GM19238 (cell line): ENCODE results near the gene MYOM1.

Experiments
- DNase-seq: peaks from one replicate; pipeline ENCODE4 v3.0.0; 2011; ENCODE audit warnings: low spot score; ENCODE audit not compliant: insufficient read length

The MYOM1 gene

GRCh38 chr18:3250237-3251107 lies 30.7 kb upstream of the MYOM1 start:
- DNase-seq: no peak

GRCh38 chr18:3248658-3249359 lies 29.0 kb upstream of the MYOM1 start:
- no peak for DNase-seq

DNA sequence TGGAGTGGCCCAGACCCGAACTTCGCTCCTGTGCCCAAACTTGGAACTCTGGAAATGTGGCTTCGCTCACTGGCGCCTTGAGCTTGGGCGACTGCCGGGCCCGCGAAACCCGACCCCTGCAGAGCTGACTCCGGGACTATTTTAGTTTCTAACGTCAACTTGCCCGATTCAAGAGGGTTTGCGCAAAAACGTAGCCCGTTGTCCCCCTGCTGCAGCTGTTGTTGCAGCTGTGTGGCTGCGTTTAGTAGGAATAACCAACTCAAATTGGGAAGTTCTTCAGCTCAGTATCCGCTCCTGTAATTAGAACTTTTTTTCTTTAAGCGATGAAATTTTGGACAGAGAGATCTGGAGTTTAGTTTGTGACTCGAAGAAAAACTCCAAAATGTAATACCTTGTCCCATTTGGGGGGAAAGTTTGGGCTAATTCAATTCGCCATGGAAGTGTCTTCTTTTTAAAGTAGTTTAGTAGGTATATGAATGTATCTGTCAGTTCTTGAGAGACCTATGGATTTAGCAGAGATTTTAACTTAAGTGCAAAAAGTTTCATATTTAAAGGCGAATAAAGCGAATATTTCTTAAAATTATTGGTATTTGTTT lies 28.4 kb upstream of the MYOM1 start:
- DNase-seq: no peak

DNA sequence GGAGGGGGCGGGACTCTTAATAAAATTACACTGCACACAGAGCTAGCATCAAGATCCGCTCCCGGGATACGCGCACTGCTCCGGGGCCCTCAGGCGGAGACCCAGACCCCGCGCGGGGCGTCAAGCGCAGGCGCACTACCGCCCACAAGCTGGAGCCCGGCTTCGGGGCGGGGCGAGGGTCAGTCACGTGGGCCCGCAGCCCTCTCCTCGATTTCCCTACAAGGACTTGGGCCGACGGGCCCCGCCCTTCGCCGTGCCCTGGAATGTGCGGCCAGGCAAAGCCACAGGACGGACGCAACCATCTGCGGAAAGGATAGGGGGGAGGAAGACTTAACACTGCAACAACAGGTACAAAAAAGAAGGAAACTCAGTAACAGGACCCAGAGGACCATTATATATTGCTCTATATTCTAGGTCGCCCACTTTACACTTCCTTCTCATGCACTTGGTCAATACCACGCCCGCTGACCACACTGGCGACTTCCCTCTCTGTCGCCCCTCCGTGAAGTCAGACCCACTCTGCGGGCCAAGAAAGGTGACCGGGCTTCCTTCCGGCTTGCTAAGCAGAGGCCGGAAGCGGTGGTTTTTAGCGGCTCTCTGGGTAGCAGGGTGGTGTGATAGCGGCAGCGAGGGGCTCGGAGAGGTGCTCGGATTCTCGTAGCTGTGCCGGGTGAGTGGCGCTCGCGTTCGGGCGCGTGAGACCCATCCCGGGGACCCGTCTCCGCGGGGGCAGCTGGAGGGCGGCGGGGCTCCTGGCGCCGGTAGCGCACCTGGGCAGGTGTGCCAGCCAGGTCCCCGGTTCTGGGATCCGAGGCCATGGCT lies 27.7 kb upstream of the MYOM1 start, which contains the start of gene MYL12A:
MYL12A (plus strand) TSS at position 562 of the 822 bp plus-strand sequence. CDS start 5,447 bp downstream, outside the sequence.
- peak; percentile 78 for DNase-seq

DNA sequence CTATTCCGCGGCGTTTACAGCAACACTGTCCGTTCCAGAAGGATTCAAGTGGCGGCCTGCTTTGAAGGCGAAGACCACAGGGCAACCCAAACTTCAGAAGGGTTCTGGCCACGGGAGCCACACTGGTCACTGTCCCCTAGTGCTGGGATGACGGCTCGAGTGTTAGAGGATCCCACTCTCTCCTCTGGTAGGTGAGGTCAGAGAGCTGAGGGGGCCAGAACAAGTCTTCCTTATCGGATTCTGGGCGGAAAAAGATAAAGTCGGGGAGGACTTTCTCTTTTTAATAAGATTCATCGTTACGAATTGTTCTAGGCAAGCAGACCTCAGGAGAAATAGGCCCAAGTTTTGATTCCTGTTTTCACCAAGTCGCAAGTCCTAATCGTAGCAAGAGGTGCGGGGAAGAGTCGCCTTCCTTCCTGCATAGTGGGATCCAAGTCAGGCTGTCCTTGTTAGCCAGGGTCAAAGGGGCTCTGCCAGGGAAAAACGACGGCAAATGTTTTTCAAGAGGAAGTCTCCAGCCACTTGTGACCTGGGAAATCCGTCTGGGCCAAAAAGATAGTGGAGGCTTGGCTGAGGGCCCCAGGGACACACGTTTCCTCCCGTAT lies 27.0 kb upstream of the MYOM1 start:
- DNase-seq: no peak

GRCh38 chr18:3245853-3246634 lies 26.3 kb upstream of the MYOM1 start:
- DNase-seq: no peak

DNA sequence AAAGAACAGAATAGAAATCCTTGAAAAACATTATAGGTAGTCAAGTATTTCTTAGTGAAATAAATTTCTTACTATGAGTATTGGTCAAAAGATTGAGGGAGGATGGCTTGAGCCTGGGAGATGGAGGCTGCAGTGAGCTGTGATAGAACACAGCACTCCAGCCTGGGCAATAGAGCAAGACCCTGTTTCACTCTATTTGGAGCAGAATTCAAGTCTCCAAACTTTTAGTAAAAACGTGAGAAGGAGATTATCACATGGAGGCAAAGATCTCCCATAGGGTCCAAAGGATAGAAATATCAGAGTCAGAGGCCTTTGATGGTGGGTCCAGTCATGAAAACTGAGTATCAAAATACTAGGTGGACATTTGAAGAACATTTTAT lies 25.4 kb upstream of the MYOM1 start:
- no peak for DNase-seq

DNA sequence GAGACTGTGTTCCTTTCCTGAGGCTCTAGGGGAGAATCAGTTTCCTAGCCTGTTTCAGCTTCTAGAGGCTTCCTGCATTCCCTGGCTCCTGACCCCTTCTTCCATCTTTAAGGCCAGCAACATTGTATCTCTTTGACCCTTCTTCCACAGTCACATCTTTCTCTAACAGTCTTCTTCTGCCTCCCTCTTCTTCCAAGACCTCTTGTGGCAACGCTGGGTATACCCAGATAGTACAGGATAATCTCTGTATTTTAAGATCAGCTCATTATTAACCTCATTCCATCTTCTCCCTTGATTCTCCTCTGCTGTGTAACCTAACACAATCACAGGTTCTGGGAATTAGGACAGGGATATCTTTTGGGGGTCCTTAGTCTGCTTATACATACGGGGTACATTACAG lies 19.0 kb upstream of the MYOM1 start:
- no peak for DNase-seq

GRCh38 chr18:3236470-3236869 lies 16.7 kb upstream of the MYOM1 start:
- DNase-seq: no peak

DNA sequence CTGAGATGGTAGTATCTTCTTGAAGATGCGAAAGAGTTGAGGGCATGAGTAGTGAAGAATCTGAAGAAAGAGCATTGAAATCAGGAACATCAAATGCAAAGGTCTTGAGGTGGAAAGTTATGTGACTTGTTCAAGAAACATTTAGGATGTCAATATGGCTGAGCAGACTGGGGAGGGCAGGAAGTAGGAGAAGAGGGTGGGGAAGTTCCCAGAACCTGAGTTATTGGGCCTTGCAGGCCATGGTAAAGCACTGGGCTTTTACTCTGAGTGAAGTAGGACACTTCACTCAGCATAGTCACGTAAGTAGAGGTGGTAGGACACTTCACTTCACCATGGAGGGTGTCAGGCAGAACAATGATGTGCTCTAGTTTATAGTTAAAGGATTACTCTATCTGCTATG lies 16.1 kb upstream of the MYOM1 start:
- DNase-seq: no peak

GRCh38 chr18:3234457-3234856 lies 14.7 kb upstream of the MYOM1 start:
- no peak for DNase-seq

DNA sequence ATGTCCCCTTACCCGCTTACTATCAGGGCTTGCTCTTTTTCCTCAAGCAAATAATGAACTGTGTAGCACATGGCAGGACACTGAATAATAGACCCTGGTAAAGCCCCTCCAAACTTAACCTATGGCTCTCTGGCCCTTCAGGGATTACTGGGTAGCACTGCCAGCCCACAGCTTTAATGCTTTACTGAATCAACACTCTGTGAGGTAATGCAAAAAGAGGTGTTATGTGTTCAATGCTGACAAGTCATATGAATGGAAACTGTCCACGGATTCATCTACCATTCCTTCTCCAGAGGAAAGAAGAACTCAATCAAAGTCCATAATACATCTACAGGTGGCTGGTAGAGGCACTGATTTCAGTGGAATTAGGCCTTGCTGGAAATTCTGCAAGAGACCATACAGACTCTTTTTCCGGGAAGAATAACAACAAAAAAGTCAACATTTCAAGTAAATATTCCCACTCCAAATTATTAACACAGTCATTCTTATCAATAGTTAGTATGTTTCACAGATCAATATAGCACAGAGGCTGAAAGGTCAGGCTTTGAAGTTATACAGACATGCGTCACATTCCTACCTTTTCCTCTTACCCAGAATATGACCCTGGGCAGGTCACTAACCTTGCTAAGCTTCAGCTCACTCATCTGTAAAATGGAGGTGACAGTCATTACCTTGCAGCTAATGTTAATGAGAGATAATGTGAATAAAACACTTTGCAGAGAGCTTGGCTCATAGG lies 13.8 kb upstream of the MYOM1 start:
- no peak for DNase-seq

GRCh38 chr18:3233004-3233403 lies 13.2 kb upstream of the MYOM1 start:
- DNase-seq: no peak

GRCh38 chr18:3230401-3231334 lies 10.9 kb upstream of the MYOM1 start:
- DNase-seq: no peak

- no peak for DNase-seq
Measured at GRCh38 chr18:3226048-3226447, 6.3 kb upstream of the MYOM1 start.

GRCh38 chr18:3225588-3225987 lies 5.8 kb upstream of the MYOM1 start:
- DNase-seq: no peak

GRCh38 chr18:3224223-3224622 lies 4.5 kb upstream of the MYOM1 start:
- DNase-seq: no peak

- DNase-seq: no peak
Measured at GRCh38 chr18:3223356-3223755, 3.6 kb upstream of the MYOM1 start.
